22Rv1 (cell line): ENCODE results near the gene POLK.

ENCODE experiments used
- CTCF ChIP-seq: fragments of 450-650 bp; IDR thresholded peaks from 2 replicates; pipeline ENCODE4 v1.5.1; 2017; ENCODE audit warnings: mild to moderate bottlenecking
- ZFX ChIP-seq: fragments of 450-650 bp; IDR thresholded peaks from 2 replicates; pipeline ENCODE4 v1.6.1; 2017; ENCODE audit warnings: antibody characterized with exemption, borderline replicate concordance

- TF ChIP-seq CTCF (no peak), ZFX (no peak)
Observed at GRCh38 chr5:75600535-75600934, 88.8 kb downstream of the POLK start.
